ENCODE results near the gene BATF2. TPM values are rescaled to one million over a fixed set of nuclear protein-coding genes. Genes with fewer than 3 reads are reported as not detected.

BATF2 gene
- total and polyA plus RNA-seq, 2 donors (not counting 3 experiments of a cell fraction or from before 2014, with no cell fraction given), result 0.75 TPM

DNA sequence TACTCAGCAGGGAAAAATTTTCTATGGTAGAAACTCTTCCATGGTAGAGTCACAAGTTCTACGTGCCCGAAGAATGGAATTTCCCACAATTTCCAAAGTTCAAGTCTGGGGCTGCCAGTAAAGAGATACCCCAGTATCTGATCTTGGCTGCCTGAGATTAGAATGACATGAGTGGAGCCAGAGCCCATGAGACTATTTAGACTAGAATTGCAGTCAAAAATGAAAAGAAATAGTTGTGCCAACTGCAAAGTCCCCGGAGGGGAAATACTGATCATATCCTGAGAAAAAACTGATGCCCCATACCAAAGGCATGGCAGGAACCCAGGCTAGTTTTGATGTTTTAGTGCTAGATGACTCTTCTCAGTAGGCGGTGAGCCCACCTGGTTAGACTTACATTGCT lies 36.1 kb downstream of the BATF2 start:
- intact Hi-C loops (cut with micrococcal nuclease), result no loop called here
- DNase-seq (ENCODE audit: low read depth, low spot score) (no peak), FAIRE-seq (no peak)
- TF ChIP-seq EZH2 (IDR thresholded peaks at IDR 0.05; ENCODE audit: borderline replicate concordance, low read depth, low read length, severe bottlenecking) (no peak), JUN (IDR thresholded peaks at IDR 0.05; ENCODE audit: borderline replicate concordance, insufficient read depth, insufficient read length, low read depth) (no peak), CTCF (IDR thresholded peaks at IDR 0.05; ENCODE audit: extremely low read depth in 1 of 2, insufficient read depth in 1 of 2, low read depth in 1 of 2, low read length in 2 of 2) (no peak), POLR2A (IDR thresholded peaks at IDR 0.05; ENCODE audit: low read depth, low read length) (no peak), GATA2 (IDR thresholded peaks at IDR 0.05; ENCODE audit: insufficient read depth, insufficient read length, low read depth, low read length) (no peak)
- no peaks in the 10 kb centered on the region for H3K4me1 ChIP-seq (ENCODE audit: control insufficient read depth, extremely low read depth, insufficient read depth, low read length)
- H3K9ac ChIP-seq (replicated peaks; ENCODE audit: extremely low read depth, insufficient read depth, low read length), result no peak overlapping the region
- H3K9me1 ChIP-seq (replicated peaks; ENCODE audit: control insufficient read depth, extremely low read depth, insufficient read depth, low read length), result no peaks in the 10 kb centered on the region
- no peak overlapping the region for H3K27ac ChIP-seq (ENCODE audit: insufficient read depth, low read depth, low read length)
- dilution Hi-C loops (cut with MboI; ENCODE audit: extremely low pct_ligation_motif_present, low sequenced_read_pairs), result no loop called here
- no TSS peak for BruUV-seq (replicated peaks)
- no peaks in the 10 kb centered on the region for H3K79me2 ChIP-seq (ENCODE audit: control insufficient read depth, insufficient read depth, low read length)
- ChIA-PET POLR2A (no interaction called here), CTCF (no interaction called here)
- no peaks in the 10 kb centered on the region for H4K20me1 ChIP-seq (replicated peaks; ENCODE audit: control insufficient read depth, extremely low read depth, insufficient read depth, low read length)
- H3K27me3 ChIP-seq (ENCODE audit: control insufficient read depth in 2 of 2, insufficient read depth in 2 of 2, low read length in 2 of 2), result peaks cover 4 to 10% of the 10 kb centered on the region in 2 experiments
- H2AFZ ChIP-seq (ENCODE audit: low read depth, low read length), result no peak overlapping the region
- no peaks in the 10 kb centered on the region for H3K36me3 ChIP-seq (ENCODE audit: control insufficient read depth in 2 of 2, extremely low read depth in 1 of 2, insufficient read depth in 2 of 2, low read length in 2 of 2)
- no peaks in the 10 kb centered on the region for H3K9me3 ChIP-seq (replicated peaks; ENCODE audit: control insufficient read depth, insufficient read depth, low read length)
- no peak overlapping the region for H3K4me2 ChIP-seq (ENCODE audit: insufficient read depth, low read length)
- H3K4me3 ChIP-seq (replicated peaks in 1 of 3; ENCODE audit: insufficient read depth in 1 of 3, low read depth in 1 of 3, low read length in 3 of 3), result no peak overlapping the region

DNA sequence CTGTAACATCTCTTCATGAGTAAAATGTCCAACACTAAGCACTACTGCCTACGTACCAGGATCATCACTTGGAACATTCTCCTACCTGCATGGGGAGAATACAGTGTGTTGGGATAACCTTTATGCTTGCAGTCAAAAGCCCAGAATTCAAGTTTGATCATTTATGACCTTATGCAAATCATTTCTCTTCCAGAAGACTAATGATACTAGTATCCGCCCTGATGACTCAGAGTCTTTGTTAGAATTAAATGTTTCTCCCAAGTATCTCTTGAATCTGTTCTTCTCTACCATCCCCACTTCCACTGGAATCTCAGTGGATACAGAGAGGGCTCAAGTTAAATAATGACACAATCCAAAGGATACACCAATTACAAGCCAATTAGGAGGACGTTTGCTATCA lies 37.3 kb downstream of the BATF2 start:
- H3K27me3 ChIP-seq (ENCODE audit: control insufficient read depth in 2 of 2, insufficient read depth in 2 of 2, low read length in 2 of 2), result peaks cover 8 to 20% of the 10 kb centered on the region in 2 experiments
- CTCF ChIA-PET, result no interaction called here

More for the DNA sequence above, 37.3 kb downstream of the BATF2 start:
- Histone ChIP-seq H3K4me3 (replicated peaks in 1 of 3; ENCODE audit: insufficient read depth in 1 of 3, low read depth in 1 of 3, low read length in 3 of 3) (no peak overlapping the region), H2AFZ (ENCODE audit: low read depth, low read length) (no peak overlapping the region), H3K9me1 (replicated peaks; ENCODE audit: control insufficient read depth, extremely low read depth, insufficient read depth, low read length) (no peaks in the 10 kb centered on the region), H3K9me3 (replicated peaks; ENCODE audit: control insufficient read depth, insufficient read depth, low read length) (no peaks in the 10 kb centered on the region), H3K79me2 (ENCODE audit: control insufficient read depth, insufficient read depth, low read length) (no peaks in the 10 kb centered on the region), H3K36me3 (ENCODE audit: control insufficient read depth in 2 of 2, extremely low read depth in 1 of 2, insufficient read depth in 2 of 2, low read length in 2 of 2) (no peaks in the 10 kb centered on the region), H4K20me1 (replicated peaks; ENCODE audit: control insufficient read depth, extremely low read depth, insufficient read depth, low read length) (no peaks in the 10 kb centered on the region), H3K4me2 (ENCODE audit: insufficient read depth, low read length) (no peak overlapping the region), H3K9ac (replicated peaks; ENCODE audit: extremely low read depth, insufficient read depth, low read length) (no peak overlapping the region), H3K27ac (ENCODE audit: insufficient read depth, low read depth, low read length) (no peak overlapping the region), H3K4me1 (ENCODE audit: control insufficient read depth, extremely low read depth, insufficient read depth, low read length) (no peaks in the 10 kb centered on the region)
- intact Hi-C loops (cut with micrococcal nuclease), result no loop called here
- POLR2A ChIA-PET, result no interaction called here
- BruUV-seq (replicated peaks), result no TSS peak
- dilution Hi-C loops (cut with MboI; ENCODE audit: extremely low pct_ligation_motif_present, low sequenced_read_pairs), result no loop called here
- TF ChIP-seq JUN (IDR thresholded peaks at IDR 0.05; ENCODE audit: borderline replicate concordance, insufficient read depth, insufficient read length, low read depth) (no peak), CTCF (IDR thresholded peaks at IDR 0.05; ENCODE audit: extremely low read depth in 1 of 2, insufficient read depth in 1 of 2, low read depth in 1 of 2, low read length in 2 of 2) (no peak), POLR2A (IDR thresholded peaks at IDR 0.05; ENCODE audit: low read depth, low read length) (no peak), FOS (IDR thresholded peaks at IDR 0.05; ENCODE audit: borderline replicate concordance, insufficient read depth, low read length) (no peak), MYC (IDR thresholded peaks at IDR 0.05; ENCODE audit: low read depth, low read length) (no peak), EZH2 (IDR thresholded peaks at IDR 0.05; ENCODE audit: borderline replicate concordance, low read depth, low read length, severe bottlenecking) (no peak), POLR2AphosphoS5 (IDR thresholded peaks at IDR 0.05; ENCODE audit: insufficient read depth, low read depth, low read length) (no peak), GATA2 (IDR thresholded peaks at IDR 0.05; ENCODE audit: insufficient read depth, insufficient read length, low read depth, low read length) (no peak)
- TF ChIP-seq, protein P1, sequence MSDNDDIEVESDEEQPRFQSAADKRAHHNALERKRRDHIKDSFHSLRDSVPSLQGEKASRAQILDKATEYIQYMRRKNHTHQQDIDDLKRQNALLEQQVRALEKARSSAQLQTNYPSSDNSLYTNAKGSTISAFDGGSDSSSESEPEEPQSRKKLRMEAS (IDR thresholded peaks at IDR 0.05; ENCODE audit: insufficient read depth, insufficient read length), result no peak
- FAIRE-seq, result no peak
- no peak for DNase-seq (ENCODE audit: low read depth, low spot score)
